T follicular helper cell (primary cell): Measurements from ENCODE around the gene ZNF24.

Experiments used
- DNase-seq: peaks from one replicate; pipeline ENCODE4 v3.0.0-alpha.2; 2020; ENCODE audit warnings: low read depth
- total RNA-seq, 2 experiments: gene quantifications; one replicate each; lab custom pipeline; 2026; lab: John Stamatoyannopoulos, UW

Gene ZNF24
- total RNA-seq, result 243 to 274 reads per million in 2 experiments

DNA sequence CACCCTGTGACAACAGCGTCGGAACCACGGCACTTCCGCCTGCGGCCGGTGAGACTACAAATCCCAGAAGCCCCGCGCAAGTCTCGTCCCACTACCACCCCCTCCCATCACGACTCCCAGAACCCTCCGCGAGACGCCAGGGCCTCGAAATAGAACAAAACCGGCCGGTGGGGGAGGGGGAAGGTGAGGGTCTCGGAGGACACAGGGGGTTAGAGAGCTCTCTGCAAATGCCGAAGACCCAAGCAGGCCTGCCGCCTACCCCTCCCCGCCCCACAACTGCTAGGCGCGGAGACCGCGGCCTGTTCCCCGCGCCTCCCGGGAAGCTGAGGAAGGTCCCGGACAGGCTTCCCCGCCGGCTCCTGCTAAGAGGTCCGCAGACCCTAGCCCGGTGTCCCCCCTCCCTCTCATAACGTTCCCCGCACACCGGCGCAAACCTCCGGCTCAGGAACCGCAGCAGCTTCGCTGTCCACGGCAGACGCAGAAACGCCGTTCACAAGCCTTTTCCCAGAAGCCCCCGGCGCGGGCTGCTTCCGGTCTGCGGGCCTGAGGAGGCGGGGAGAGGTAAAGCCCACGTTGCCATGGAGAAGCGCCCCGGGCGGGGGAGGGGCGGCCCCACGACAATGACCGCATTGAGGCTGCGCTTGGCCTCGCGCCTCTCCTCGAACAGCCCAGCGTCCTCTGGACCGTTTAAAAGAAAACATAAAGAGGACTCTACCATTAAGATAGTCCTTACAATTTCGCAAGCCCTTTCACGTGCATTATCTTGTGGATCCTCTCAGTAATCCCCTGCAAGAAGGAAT lies at the start of gene ZNF24:
TSS of gene ZNF24 (minus strand) at position 485 of the 800 bp plus-strand sequence. CDS start 3,770 bp downstream, outside the sequence.
- peak; percentile 86 for DNase-seq

DNA sequence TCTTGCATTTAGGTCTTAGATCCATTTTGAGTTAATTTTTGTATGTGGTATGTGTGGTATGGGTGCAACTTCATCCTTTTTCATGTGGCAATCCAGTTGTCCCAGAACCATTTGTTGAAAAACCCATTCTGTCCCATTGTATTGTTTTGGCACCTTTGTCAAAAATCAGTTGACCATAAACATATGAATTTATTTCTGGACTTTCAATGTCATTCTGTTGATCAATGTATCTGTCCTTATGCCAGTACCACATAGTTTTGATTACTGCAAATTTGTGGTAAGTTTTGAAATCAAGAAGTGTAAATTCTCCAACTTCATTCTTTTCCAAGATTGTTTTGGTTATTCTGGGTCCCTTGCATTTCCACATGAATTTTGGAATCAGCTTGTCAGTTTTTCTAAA lies 49.5 kb upstream of the ZNF24 start:
- no peak for DNase-seq

GRCh38 chr18:35392375-35392774 lies 48.2 kb upstream of the ZNF24 start:
- DNase-seq, result no peak

DNA sequence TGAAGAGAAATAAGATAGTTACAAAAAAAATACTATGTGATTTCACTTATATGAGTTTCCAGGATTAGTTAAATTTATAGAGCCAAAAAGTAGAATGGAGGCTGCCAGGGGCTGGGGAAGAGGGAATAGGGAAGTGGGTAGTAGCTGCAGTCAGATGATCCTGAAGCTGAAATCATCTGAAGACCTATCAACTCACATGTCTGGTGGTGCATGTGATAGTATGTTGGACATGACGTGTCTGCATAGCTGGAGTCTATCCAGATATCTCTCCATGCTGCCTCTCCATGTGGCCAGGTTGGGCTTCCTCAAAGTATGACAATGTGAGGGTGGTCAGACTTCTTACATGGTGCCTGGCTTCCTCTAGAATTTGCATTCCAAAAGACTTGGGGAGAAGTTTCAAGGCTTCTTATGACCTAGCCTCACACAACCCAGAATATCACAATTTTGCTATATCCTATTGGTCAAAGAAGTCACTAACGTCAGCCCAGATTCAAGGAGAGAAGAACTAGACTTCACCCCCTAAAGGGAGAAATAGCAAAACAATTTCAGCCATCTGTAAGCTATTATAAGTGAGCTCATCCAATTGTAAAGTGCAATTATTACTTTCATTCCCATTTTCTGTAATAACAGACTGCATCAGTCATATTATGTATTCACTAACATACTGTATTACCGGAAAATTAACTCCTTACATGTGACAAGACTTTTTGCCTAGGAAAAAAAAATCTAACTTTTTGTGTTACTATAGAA lies 46.9 kb upstream of the ZNF24 start:
- DNase-seq, result no peak

GRCh38 chr18:35389095-35389618 lies 44.9 kb upstream of the ZNF24 start:
- no peak for DNase-seq

- DNase-seq, result no peak
These were observed 42.9 kb upstream of the ZNF24 start for GRCh38 chr18:35387152-35387571.

DNA sequence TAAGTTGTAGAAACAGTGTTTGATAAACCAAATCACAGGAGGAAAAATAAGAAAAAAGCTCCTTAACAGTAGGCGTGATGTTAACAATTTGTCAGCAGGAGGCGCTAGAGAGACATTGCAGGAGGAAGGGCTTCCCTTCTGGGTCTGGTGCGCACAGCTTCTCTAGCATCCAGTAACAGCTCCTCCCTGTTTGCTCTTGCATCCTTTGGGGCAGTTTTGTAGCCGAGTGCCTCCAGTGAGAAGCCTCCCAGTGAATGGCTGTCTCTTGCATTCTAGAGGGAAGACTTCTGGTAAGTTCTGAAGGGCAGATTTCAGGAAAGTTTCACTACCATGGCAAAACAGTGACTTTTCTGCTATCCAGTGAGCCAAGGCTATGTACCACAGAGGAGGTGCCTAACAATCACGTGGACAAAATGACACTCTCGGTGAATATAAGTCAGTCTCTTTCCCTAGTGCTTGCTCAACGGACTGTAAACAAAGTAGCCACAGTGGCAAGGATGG lies 42.4 kb upstream of the ZNF24 start:
- peak; percentile 50 for DNase-seq

GRCh38 chr18:35383136-35383535 lies 38.9 kb upstream of the ZNF24 start:
- no peak for DNase-seq

DNA sequence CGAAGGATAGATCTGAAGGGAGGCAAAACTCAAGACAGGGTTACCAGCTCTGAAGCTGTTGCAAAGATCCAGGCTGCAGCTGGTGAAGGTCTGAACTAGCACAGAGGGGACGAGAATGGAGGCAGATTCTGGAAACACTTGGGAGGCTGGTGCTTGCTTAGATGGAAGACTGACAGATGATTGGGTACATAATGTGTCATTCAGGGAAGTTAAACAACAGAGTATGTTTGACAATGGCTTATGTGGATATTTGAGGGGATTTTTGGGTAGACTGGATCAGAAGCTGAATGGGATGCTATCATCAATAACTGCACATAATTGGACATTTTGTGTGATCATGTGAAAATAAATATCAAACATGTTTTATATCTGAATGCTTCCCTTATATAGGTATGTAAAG lies 35.2 kb upstream of the ZNF24 start:
- DNase-seq, result no peak

GRCh38 chr18:35378574-35378896 lies 34.3 kb upstream of the ZNF24 start:
- no peak for DNase-seq

GRCh38 chr18:35377875-35378573 lies 33.8 kb upstream of the ZNF24 start:
- DNase-seq, result no peak

DNA sequence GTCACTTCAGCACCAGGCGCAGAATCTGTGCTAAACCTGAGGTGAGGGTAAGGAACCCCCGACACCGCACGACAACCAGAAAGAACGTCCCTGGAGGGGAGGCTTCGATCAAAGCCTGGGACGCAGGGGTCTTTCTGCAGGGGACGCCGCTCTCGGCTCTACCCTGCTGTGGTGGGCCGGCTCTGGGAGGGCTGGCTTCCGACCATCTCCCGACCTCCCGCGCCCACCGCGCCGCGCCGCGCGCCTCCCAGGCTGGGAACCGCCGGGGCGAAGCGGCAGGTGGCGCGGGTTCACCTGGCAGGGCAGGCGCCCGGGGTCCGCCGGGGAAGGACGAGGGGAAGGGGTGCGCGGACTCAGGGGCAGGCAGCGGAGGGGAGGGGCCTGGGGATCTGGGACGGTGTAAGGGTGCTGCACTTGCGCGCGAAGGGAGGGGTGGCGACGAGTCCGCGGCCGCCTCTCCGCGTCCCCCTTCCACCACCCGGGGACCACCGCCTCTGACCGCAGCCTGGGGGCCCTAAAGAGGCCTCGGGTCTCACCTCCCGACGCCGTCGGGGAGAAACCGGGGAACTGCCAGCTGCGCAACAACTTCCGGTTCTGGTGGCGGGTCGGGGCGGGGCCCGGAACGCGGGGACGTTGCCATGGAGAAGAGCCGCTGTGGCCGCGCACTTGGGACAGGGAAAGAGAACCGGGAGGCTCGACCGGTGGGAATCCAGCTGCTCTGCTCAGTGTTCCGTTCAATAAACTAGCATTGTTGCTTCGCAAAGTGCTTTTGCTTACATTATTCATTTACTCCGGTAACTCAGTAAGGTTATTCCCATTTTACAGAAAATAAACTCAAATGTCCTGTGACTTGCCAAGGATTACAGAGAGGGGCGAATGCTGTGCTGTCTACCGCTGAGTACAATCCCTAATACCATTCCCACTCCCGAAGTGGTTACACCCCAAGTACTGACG lies 32.8 kb upstream of the ZNF24 start, which contains the start of gene ZNF396:
TSS of gene ZNF396 (minus strand) at position 596 of the 954 bp plus-strand sequence. CDS start 3,045 bp downstream, outside the sequence.
- peak; percentile 47 for DNase-seq

DNA sequence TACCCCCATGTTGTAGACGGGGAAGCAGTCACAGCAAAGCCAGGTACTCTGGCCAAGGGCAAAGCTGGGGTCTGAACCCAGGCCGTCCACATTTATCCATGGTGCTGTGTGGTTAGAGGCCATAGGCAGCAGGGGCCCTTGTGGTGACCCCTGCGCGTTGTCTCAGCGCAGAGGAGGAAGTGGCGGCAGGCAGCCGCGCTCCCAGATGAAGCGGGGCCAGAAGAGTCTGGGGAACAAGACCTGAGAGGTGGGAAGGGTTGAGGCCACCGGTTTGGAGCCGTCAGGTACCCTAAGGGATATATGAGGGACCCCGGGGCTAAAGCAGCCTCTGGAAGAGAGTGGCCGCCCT lies 32.1 kb upstream of the ZNF24 start:
- no peak for DNase-seq

- no peak for DNase-seq
These were observed 30.5 kb upstream of the ZNF24 start for GRCh38 chr18:35374708-35375107.

GRCh38 chr18:35371412-35372195 lies 27.4 kb upstream of the ZNF24 start:
- no peak for DNase-seq

DNA sequence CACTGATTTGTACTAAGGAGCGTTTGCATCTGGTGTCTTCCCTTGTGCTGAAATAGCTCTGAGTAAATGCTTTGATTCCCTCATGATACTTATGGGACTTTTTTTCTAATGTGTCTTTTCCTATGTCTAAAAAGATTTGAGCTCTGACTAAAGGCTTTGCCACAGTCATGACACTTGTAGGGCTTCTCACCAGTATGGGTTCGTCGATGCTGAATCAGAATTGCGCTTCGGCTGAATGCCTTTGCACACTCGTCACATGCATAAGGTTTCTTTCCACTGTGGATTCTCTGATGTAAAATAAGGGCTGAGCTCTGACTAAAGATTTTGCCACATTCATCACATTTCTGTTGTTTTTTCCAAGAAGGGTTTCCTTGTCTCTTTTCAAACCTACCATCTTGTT lies 24.9 kb upstream of the ZNF24 start:
- DNase-seq, result no peak

DNA sequence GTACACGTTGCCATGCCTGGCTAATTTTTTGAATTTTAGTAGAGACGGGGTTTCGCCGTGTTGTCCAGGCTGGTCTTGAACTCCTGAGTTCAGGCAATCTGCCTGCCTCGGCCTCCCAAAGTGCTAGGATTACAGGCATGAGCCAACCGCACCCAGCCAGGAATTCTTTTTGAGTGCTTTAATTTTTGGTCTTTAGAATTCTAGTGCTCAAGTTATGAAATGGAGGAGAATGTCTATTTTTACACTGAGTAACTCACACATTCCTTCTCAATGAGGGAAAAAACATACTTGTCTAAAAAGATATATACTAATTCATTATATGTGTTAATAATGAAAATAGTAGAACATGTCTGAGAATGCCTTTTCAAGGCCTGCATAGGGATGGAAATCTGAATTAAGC lies 24.4 kb upstream of the ZNF24 start:
- DNase-seq, result no peak

- DNase-seq, result no peak
These were observed 18.3 kb upstream of the ZNF24 start for GRCh38 chr18:35362531-35362930.

DNA sequence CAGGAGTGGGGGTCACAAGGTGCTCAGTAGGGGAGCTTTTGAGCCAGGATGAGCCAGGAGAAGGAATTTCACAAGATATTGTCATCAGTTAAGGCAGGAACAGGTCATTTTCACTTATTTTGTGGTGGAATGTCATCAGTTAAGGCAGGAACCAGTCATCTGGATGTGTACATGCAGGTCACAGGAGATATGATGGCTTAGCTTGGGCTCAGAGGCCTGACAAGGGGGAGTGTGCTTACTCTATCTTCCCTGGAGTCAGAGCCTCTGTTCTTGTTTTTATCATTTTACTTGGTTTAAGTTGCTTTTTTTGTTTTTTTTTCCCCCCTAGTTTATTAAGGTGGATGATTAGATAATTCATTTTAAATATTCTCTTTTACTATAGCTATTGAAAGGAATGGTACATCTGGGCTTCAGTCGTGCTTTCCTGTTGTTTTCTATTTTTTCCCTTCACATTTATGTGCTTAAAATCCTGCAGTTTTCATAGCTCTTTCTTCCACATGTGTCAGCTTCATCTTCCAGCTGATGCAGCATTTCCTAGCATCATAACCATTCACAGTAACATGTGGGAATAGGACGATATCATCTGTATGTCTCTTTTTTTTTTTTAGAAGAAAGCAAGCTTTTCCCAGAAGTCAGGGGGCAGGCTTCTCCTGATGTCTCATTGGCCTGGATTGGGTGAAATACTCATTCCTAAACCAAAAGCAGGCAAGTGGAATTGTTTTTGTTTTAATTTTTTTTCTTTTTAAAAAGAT lies 17.5 kb upstream of the ZNF24 start:
- no peak for DNase-seq
